Stromal cell of bone marrow (primary cell): Measurements from ENCODE around the gene FAF1.

Experiments used
- DNase-seq: peaks from one replicate; pipeline ENCODE4 v3.0.0-alpha.2; 2012; ENCODE audit warnings: low read depth

FAF1 gene

GRCh38 chr1:50978144-50978851 lies 18.2 kb upstream of the FAF1 start:
- no peak for DNase-seq

- DNase-seq: no peak
Observed at GRCh38 chr1:50977575-50978143, 17.6 kb upstream of the FAF1 start.

GRCh38 chr1:50976890-50977574 lies 17.0 kb upstream of the FAF1 start:
- DNase-seq: no peak

- no peak for DNase-seq
Observed at GRCh38 chr1:50976111-50976889, 16.2 kb upstream of the FAF1 start.

- DNase-seq: no peak
Observed at GRCh38 chr1:50975436-50975835, 15.4 kb upstream of the FAF1 start.

GRCh38 chr1:50974618-50974935 lies 14.5 kb upstream of the FAF1 start:
- no peak for DNase-seq

GRCh38 chr1:50973875-50974617 lies 14.0 kb upstream of the FAF1 start:
- no peak for DNase-seq

GRCh38 chr1:50973255-50973654 lies 13.2 kb upstream of the FAF1 start:
- no peak for DNase-seq

GRCh38 chr1:50972766-50973165 lies 12.7 kb upstream of the FAF1 start:
- DNase-seq: no peak

GRCh38 chr1:50971748-50972305 lies 11.8 kb upstream of the FAF1 start:
- no peak for DNase-seq

- no peak for DNase-seq
Observed at GRCh38 chr1:50970931-50971582, 11.0 kb upstream of the FAF1 start.

GRCh38 chr1:50970509-50970887 lies 10.4 kb upstream of the FAF1 start:
- DNase-seq: no peak

- DNase-seq: peak; percentile 87
Observed at GRCh38 chr1:50969611-50970508, 9.8 kb upstream of the FAF1 start, which contains the start of gene CDKN2C. CDKN2C (plus strand) TSS chr1:50970245; CDS start chr1:50970369, 124 bp downstream.

- no peak for DNase-seq
Observed at GRCh38 chr1:50968821-50969610, 8.9 kb upstream of the FAF1 start.

- DNase-seq: peak; percentile 88
Observed at GRCh38 chr1:50968158-50968820, 8.2 kb upstream of the FAF1 start.

GRCh38 chr1:50967416-50968157 lies 7.5 kb upstream of the FAF1 start:
- no peak for DNase-seq

- no peak for DNase-seq
Observed at GRCh38 chr1:50966991-50967390, 6.9 kb upstream of the FAF1 start.

GRCh38 chr1:50964863-50965262 lies 4.8 kb upstream of the FAF1 start:
- no peak for DNase-seq
